DND-41 (cell line): ENCODE measurements around the gene OR2A5.

Source experiments
- EZH2 ChIP-seq: IDR thresholded peaks from 3 replicates; pipeline ENCODE4 v1.6.1; 2012; ENCODE audit warnings: borderline replicate concordance, low read depth, mild to moderate bottlenecking, moderate library complexity, low read length, inconsistent platforms; ENCODE audit not compliant: severe bottlenecking
- TF ChIP-seq, protein P1 (sequence below): IDR thresholded peaks from 2 replicates; pipeline ENCODE4 v1.5.1; 2012; ENCODE audit warnings: borderline replicate concordance, low read length, moderate library complexity, mild to moderate bottlenecking; ENCODE audit not compliant: poor library complexity, severe bottlenecking; ENCODE audit errors: extremely low read depth

DNA sequence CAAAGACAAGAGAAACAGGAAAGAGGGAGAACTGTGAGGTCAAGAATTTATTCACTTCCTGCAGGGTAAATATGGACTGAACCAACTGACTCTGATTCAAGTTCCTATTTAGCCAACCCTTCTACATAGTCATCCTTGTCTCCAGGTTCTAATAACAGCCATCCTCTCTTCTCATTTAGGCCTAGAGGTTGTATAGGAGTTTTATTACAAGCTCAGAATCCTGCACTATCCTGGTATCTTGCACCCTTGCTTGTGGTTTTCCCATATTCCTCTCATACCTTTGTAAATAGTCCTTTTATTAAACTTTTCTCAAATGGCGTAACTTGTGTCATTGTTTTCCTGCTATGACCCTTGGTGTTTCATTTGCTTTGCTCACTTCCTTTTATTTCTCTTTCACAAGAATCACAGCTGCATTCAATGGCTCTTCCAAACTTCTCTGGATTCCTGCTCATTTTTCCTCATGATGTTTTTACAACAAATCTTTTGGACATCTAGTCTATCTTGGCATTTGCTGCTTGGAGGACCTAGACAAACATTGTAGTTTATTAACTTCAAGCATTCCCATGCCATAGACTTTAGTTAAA lies 12.4 kb upstream of the OR2A5 start:
- TF ChIP-seq, protein P1, sequence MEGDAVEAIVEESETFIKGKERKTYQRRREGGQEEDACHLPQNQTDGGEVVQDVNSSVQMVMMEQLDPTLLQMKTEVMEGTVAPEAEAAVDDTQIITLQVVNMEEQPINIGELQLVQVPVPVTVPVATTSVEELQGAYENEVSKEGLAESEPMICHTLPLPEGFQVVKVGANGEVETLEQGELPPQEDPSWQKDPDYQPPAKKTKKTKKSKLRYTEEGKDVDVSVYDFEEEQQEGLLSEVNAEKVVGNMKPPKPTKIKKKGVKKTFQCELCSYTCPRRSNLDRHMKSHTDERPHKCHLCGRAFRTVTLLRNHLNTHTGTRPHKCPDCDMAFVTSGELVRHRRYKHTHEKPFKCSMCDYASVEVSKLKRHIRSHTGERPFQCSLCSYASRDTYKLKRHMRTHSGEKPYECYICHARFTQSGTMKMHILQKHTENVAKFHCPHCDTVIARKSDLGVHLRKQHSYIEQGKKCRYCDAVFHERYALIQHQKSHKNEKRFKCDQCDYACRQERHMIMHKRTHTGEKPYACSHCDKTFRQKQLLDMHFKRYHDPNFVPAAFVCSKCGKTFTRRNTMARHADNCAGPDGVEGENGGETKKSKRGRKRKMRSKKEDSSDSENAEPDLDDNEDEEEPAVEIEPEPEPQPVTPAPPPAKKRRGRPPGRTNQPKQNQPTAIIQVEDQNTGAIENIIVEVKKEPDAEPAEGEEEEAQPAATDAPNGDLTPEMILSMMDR: no peak
- TF ChIP-seq EZH2: no peak
